ENCODE results near the gene DUSP11.

DNA sequence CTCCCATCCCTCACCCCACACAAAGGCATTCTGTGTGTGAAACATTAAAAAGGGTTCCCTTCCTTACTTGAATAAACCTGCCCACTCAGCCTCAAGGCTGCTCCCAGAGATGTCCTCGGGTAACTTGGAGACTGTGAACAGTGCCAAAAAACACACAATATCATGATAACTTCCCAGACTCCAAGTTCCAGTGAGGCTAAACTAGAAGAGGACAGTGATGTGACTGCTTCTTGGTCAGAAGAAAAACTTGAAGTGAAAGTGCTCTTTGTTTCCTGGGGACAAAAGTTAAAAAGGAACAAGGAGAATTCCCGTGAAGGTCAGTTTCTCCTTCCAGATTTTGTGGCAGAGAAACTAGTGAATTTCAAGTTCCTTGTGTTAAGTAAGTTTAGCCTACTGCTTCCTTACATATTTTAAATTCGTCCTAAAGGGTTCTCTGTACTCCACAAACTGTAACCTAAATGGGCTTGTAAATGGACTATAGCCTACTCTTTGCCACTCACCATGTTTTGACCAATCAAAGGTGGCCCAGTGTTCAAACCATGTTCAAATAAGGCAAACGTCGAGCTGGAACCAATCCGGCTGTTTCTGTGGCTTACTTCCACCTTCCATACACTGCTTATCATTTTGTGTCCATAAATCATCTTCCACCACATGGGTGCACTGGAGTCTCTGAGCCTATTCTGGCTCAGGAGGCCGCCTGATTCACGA lies 63.2 kb downstream of the DUSP11 start:
- no peak for TF ChIP-seq CTCF (IDR thresholded peaks at IDR 0.05)
- no peak for TF ChIP-seq POLR2A (IDR thresholded peaks at IDR 0.05)

Measured in uterus (tissue), 2 donors.